H9 (cell line): ENCODE results near the gene KCNE1. TPM values are rescaled to one million over a fixed set of nuclear protein-coding genes. Genes with fewer than 3 reads are reported as not detected.
A peak's percentile ranks its signal among the peaks of the same experiment; 100 is the strongest.

Experiments used
- DNase-seq: peaks from one replicate; pipeline ENCODE4 v3.0.0-alpha.2; 2017
- H2AFZ ChIP-seq: one replicate; pipeline ENCODE4 v1.6.1; 2013; ENCODE audit warnings: mild to moderate bottlenecking, low read length, control low read depth, moderate library complexity
- H2AK5ac ChIP-seq: 2 replicates; pipeline ENCODE4 v1.6.1; 2013; ENCODE audit warnings: low read length, control low read depth, mixed read lengths; ENCODE audit not compliant: insufficient read length
- H2BK120ac ChIP-seq: one replicate; pipeline ENCODE4 v1.6.1; 2013; ENCODE audit warnings: low read depth, mild to moderate bottlenecking, low read length, control low read depth, inconsistent platforms; ENCODE audit not compliant: poor library complexity, severe bottlenecking
- H2BK12ac ChIP-seq: 2 replicates; pipeline ENCODE4 v1.6.1; 2013; ENCODE audit warnings: low read length, control low read depth, mixed read lengths, low read depth; ENCODE audit not compliant: insufficient read length
- H2BK15ac ChIP-seq: 2 replicates; pipeline ENCODE4 v1.6.1; 2013; ENCODE audit warnings: low read depth, low read length, control low read depth
- H2BK20ac ChIP-seq: one replicate; pipeline ENCODE4 v1.6.1; 2013; ENCODE audit warnings: low read depth, mild to moderate bottlenecking, low read length, control low read depth, inconsistent platforms; ENCODE audit not compliant: poor library complexity, severe bottlenecking
- H2BK5ac ChIP-seq: 2 replicates; pipeline ENCODE4 v1.6.1; 2013; ENCODE audit warnings: low read length, control low read depth, mixed read lengths; ENCODE audit not compliant: insufficient read length
- H3K14ac ChIP-seq: 2 replicates; pipeline ENCODE4 v1.6.1; 2013; ENCODE audit warnings: low read length, control low read depth; ENCODE audit not compliant: insufficient read depth
- H3K18ac ChIP-seq: 2 replicates; pipeline ENCODE4 v1.6.1; 2013; ENCODE audit warnings: low read depth, mild to moderate bottlenecking, mixed read lengths, low read length, control low read depth; ENCODE audit not compliant: insufficient read length
- H3K23ac ChIP-seq: 2 replicates; pipeline ENCODE4 v1.6.1; 2013; ENCODE audit warnings: low read length, control low read depth, mixed read lengths, low read depth; ENCODE audit not compliant: insufficient read length
- H3K23me2 ChIP-seq: 2 replicates; pipeline ENCODE4 v1.6.1; 2013; ENCODE audit warnings: low read depth, mild to moderate bottlenecking, mixed read lengths, low read length, control low read depth; ENCODE audit not compliant: insufficient read length, poor library complexity, severe bottlenecking
- H3K27ac ChIP-seq: 2 replicates; pipeline ENCODE4 v1.5.1; 2013; ENCODE audit warnings: low read length, control low read depth, mixed read lengths, low read depth; ENCODE audit not compliant: insufficient read length
- H3K27me3 ChIP-seq: 2 replicates; pipeline ENCODE4 v1.6.1; 2013; ENCODE audit warnings: low read length, control low read depth, inconsistent platforms; ENCODE audit not compliant: insufficient read depth
- H3K4ac ChIP-seq: 2 replicates; pipeline ENCODE4 v1.6.1; 2013; ENCODE audit warnings: low read depth, mild to moderate bottlenecking, control low read depth, inconsistent platforms, low read length, moderate library complexity
- H3K4me1 ChIP-seq: 2 replicates; pipeline ENCODE4 v1.6.1; 2013; ENCODE audit warnings: low read length, control low read depth, inconsistent platforms; ENCODE audit not compliant: insufficient read depth
- H3K4me2 ChIP-seq: 2 replicates; pipeline ENCODE4 v1.6.1; 2013; ENCODE audit warnings: low read length, control low read depth, mixed read lengths; ENCODE audit not compliant: insufficient read length, insufficient read depth
- H3K56ac ChIP-seq: 2 replicates; pipeline ENCODE4 v1.6.1; 2013; ENCODE audit warnings: low read depth, mild to moderate bottlenecking, mixed read lengths, low read length, control low read depth; ENCODE audit not compliant: insufficient read length
- H3K79me1 ChIP-seq: 2 replicates; pipeline ENCODE4 v1.6.1; 2013; ENCODE audit warnings: low read depth, mild to moderate bottlenecking, moderate library complexity, low read length, control low read depth, inconsistent platforms; ENCODE audit not compliant: insufficient read depth, poor library complexity, severe bottlenecking
- H3K79me2 ChIP-seq: 2 replicates; pipeline ENCODE4 v1.6.1; 2013; ENCODE audit warnings: low read length, control low read depth, inconsistent platforms; ENCODE audit not compliant: insufficient read depth
- H3K9ac ChIP-seq: 2 replicates; pipeline ENCODE4 v1.6.1; 2013; ENCODE audit warnings: low read length, control low read depth, mixed read lengths; ENCODE audit not compliant: insufficient read length; ENCODE audit errors: extremely low read depth
- H3K9me3 ChIP-seq: one replicate; pipeline ENCODE4 v1.6.1; 2013; ENCODE audit warnings: low read depth, low read length, inconsistent platforms; ENCODE audit not compliant: control insufficient read depth
- H3T11ph ChIP-seq: one replicate; pipeline ENCODE4 v1.6.1; 2013; ENCODE audit warnings: mild to moderate bottlenecking, low read length, control low read depth, inconsistent platforms
- H4K20me1 ChIP-seq: one replicate; pipeline ENCODE4 v1.6.1; 2013; ENCODE audit not compliant: control insufficient read depth, insufficient read length, insufficient read depth
- H4K5ac ChIP-seq: 2 replicates; pipeline ENCODE4 v1.6.1; 2013; ENCODE audit warnings: low read depth, mild to moderate bottlenecking, mixed read lengths, low read length, control low read depth; ENCODE audit not compliant: insufficient read length
- H4K8ac ChIP-seq: replicated peaks from 2 replicates; pipeline ENCODE4 v1.6.1; 2013; ENCODE audit warnings: low read length, control low read depth, mixed read lengths, low read depth; ENCODE audit not compliant: insufficient read length
- H4K91ac ChIP-seq: 2 replicates; pipeline ENCODE4 v1.6.1; 2013; ENCODE audit warnings: low read depth, mild to moderate bottlenecking, moderate library complexity, mixed read lengths, low read length, control low read depth; ENCODE audit not compliant: insufficient read length
- H3K27ac Mint-ChIP-seq, 3 experiments: 2 replicates in 2 of 3; 3 replicates in 1 of 3; pipeline ENCODE4 v1.8.0; 2020 to 2021; ENCODE audit warnings: mixed read lengths in 3 of 3, mild to moderate bottlenecking in 1 of 3, moderate library complexity in 1 of 3
- H3K27me3 Mint-ChIP-seq: 2 replicates; pipeline ENCODE4 v1.8.0; 2021; ENCODE audit warnings: low read depth, mild to moderate bottlenecking, moderate library complexity, mixed read lengths
- H3K36me3 Mint-ChIP-seq, 3 experiments: 2 replicates in 2 of 3; 3 replicates in 1 of 3; pipeline ENCODE4 v1.8.0; 2020 to 2021; ENCODE audit warnings: low read depth in 3 of 3, mixed read lengths in 3 of 3; ENCODE audit not compliant: insufficient read depth in 1 of 3
- H3K4me1 Mint-ChIP-seq, 2 experiments: 2 replicates each; pipeline ENCODE4 v1.8.0; 2020; ENCODE audit warnings: mixed read lengths in 2 of 2
- H3K4me3 Mint-ChIP-seq, 2 experiments: 2 replicates in 1 of 2; 3 replicates in 1 of 2; pipeline ENCODE4 v1.8.0; 2020 to 2021; ENCODE audit warnings: mild to moderate bottlenecking in 2 of 2, mixed read lengths in 2 of 2, moderate library complexity in 1 of 2
- H3K9me3 Mint-ChIP-seq, 2 experiments: 2 replicates in 1 of 2; 3 replicates in 1 of 2; pipeline ENCODE4 v1.8.0; 2020; ENCODE audit warnings: mild to moderate bottlenecking in 2 of 2, mixed read lengths in 2 of 2, moderate library complexity in 1 of 2
- CTCF ChIP-seq: fragments of 200-600 bp; sonication (generic); conservative IDR thresholded peaks from 3 replicates; pipeline ENCODE4 v1.8.0; 2021; ENCODE audit warnings: antibody characterized with exemption, mild to moderate bottlenecking
- WGBS: extraction: QIAGEN DNeasy Blood & Tissue Kit; methylation state at CpG from one replicate; pipeline ENCODE4 v1.1.7; 2013; ENCODE audit warnings: missing lambda C conversion rate, low lambda C conversion rate, mixed read lengths; ENCODE audit not compliant: insufficient read length; ENCODE audit errors: extremely low coverage; 5-methylcytosine and 5-hydroxymethylcytosine counted together
- total RNA-seq: library from RNA; stranded (reverse); gene quantifications from 2 replicates; pipeline ENCODE4 v1.2.1, GENCODE V29; 2021

KCNE1 gene
- total RNA-seq, 1 experiment from 2014 or later = 0.28 TPM

- no peak overlapping the region for H3K56ac ChIP-seq
- H3K4me2 ChIP-seq = no peak overlapping the region
- no peak overlapping the region for H4K91ac ChIP-seq
- H2BK15ac ChIP-seq = no peak overlapping the region
- Mint-ChIP-seq H3K27me3 (no peaks in the 10 kb centered on the region; the same call in 1 of the 2 replicates), H3K4me1 (peaks cover 31 to 34% of the 10 kb centered on the region in 2 experiments), H3K27ac (no peak overlapping the region), H3K36me3 (no peaks in the 10 kb centered on the region), H3K4me3 (no peak overlapping the region), H3K9me3 (no peaks in the 10 kb centered on the region; a peak in 1 of 5 replicates)
- H3K14ac ChIP-seq = no peak overlapping the region
- no peak overlapping the region for H2AFZ ChIP-seq
- no peaks in the 10 kb centered on the region for H3K9me3 ChIP-seq
- TF ChIP-seq CTCF = peak; percentile 63
- H3K27ac ChIP-seq = no peak overlapping the region
- no peak overlapping the region for H3K9ac ChIP-seq
- no peak overlapping the region for H3T11ph ChIP-seq
- no peak overlapping the region for H2AK5ac ChIP-seq
- no peak overlapping the region for H3K18ac ChIP-seq
- H2BK12ac ChIP-seq = no peak overlapping the region
- H4K20me1 ChIP-seq = no peaks in the 10 kb centered on the region
- no peaks in the 10 kb centered on the region for H3K23me2 ChIP-seq
- no peak overlapping the region for H3K23ac ChIP-seq
- no peaks in the 10 kb centered on the region for H3K4me1 ChIP-seq
- no peak overlapping the region for H2BK5ac ChIP-seq
- WGBS = no CpG with 5 or more reads among the region's 22 CpGs
- no peak overlapping the region for H2BK20ac ChIP-seq
- no peak overlapping the region for H2BK120ac ChIP-seq
- H4K5ac ChIP-seq = no peak overlapping the region
- no peaks in the 10 kb centered on the region for H3K79me2 ChIP-seq
- no peak overlapping the region for H3K4ac ChIP-seq
- no peaks in the 10 kb centered on the region for H3K79me1 ChIP-seq
- DNase-seq = no peak
- H4K8ac ChIP-seq = no peak overlapping the region
- no peaks in the 10 kb centered on the region for H3K27me3 ChIP-seq
Measured at GRCh38 chr21:34517491-34518245, 5.7 kb upstream of the KCNE1 start.
